H1 (cell line): Measurements from ENCODE around the gene RABL6.

Experiments
- EZH2 ChIP-seq: fragments of 200-600 bp; sonication (generic); IDR thresholded peaks from 2 replicates; pipeline ENCODE4 v1.7.1; 2012; ENCODE audit warnings: low read depth, mild to moderate bottlenecking, moderate library complexity, low read length, inconsistent platforms; ENCODE audit not compliant: severe bottlenecking
- NRF1 ChIP-seq: IDR thresholded peaks from 2 replicates; pipeline ENCODE4 v1.6.1; 2011; ENCODE audit warnings: mild to moderate bottlenecking, low read depth, low read length, improper control_type of control experiment
- SRF ChIP-seq: IDR thresholded peaks from 2 replicates; pipeline ENCODE4 v1.6.1; 2011; ENCODE audit warnings: mild to moderate bottlenecking, low read depth, low read length, moderate library complexity

GRCh38 chr9:136803551-136804508 is 3.9 kb upstream of the RABL6 start:
- TF ChIP-seq NRF1 (no peak), EZH2 (no peak), SRF (no peak)
